Subcutaneous abdominal adipose tissue (tissue), 5 donors: Measurements from ENCODE around the gene TPRX1.
"Not testable (repeated sequence)": the region's sequence is repeated elsewhere in the genome, so short reads cannot be mapped to it uniquely, and the experiment has no call there.

Experiments
- H3K27ac ChIP-seq: one replicate; pipeline ENCODE4 v1.7.0; 2013; ENCODE audit warnings: low read depth, mild to moderate bottlenecking, inconsistent platforms, low read length, moderate library complexity
- H3K27me3 ChIP-seq, 5 donors: one replicate each; pipeline ENCODE4 v1.7.0; 2013; ENCODE audit warnings: low read length in 5 of 5, inconsistent platforms in 1 of 5; ENCODE audit not compliant: control insufficient read depth in 5 of 5, insufficient read depth in 4 of 5
- H3K36me3 ChIP-seq, 5 donors: one replicate each; pipeline ENCODE4 v1.7.0; 2013; ENCODE audit warnings: low read length in 5 of 5; ENCODE audit not compliant: control insufficient read depth in 5 of 5, insufficient read depth in 5 of 5
- H3K4me1 ChIP-seq, 5 donors: one replicate each; pipeline ENCODE4 v1.7.0; 2013; ENCODE audit warnings: low read length in 5 of 5, mild to moderate bottlenecking in 3 of 5, moderate library complexity in 1 of 5; ENCODE audit not compliant: control insufficient read depth in 5 of 5, insufficient read depth in 5 of 5
- H3K4me3 ChIP-seq, 5 donors: one replicate each; pipeline ENCODE4 v1.7.0; 2013; ENCODE audit warnings: low read length in 5 of 5, low read depth in 1 of 5
- H3K9ac ChIP-seq, 5 donors: one replicate each; pipeline ENCODE4 v1.7.0; 2013; ENCODE audit warnings: low read length in 5 of 5, mild to moderate bottlenecking in 4 of 5, moderate library complexity in 3 of 5
- H3K9me3 ChIP-seq, 5 donors: one replicate each; pipeline ENCODE4 v1.7.0; 2013; ENCODE audit warnings: low read length in 5 of 5; ENCODE audit not compliant: control insufficient read depth in 5 of 5
- donor health status: healthy.
- donor health status: healthy.
- donor health status: healthy.
- donor health status: healthy.
- donor health status: healthy.

The TPRX1 gene

DNA sequence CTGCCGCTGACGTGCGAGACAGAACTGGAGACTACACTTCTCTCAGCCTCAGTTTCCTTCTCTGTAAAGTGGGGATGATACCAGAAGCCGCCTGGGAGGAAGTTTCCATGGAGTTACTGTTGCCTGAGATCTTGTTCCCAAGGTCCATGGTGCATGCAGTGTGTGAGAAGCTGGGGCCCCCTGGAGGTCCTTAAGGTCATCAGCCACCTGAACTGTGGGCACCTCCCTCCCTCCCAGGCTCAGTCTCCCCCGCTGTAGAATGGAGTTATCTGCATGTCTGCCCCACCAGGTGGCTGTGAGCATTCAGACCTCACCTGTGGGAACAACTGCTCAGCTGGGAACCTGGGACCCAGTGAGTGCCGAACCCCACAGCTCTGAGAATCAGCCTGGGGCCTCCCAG is 20.0 kb upstream of the TPRX1 start:
- H3K4me1 ChIP-seq: no peaks in the 10 kb centered on the region
- H3K36me3 ChIP-seq: no peaks in the 10 kb centered on the region
- no peak overlapping the region for H3K4me3 ChIP-seq
- H3K27ac ChIP-seq: no peak overlapping the region
- H3K9ac ChIP-seq: no peak overlapping the region
- H3K9me3 ChIP-seq: peaks cover 3 to 8% (median 6%) of the 10 kb centered on the region in 5 donors
- H3K27me3 ChIP-seq: peaks cover 2 to 21% (median 19%) of the 10 kb centered on the region in 5 donors

DNA sequence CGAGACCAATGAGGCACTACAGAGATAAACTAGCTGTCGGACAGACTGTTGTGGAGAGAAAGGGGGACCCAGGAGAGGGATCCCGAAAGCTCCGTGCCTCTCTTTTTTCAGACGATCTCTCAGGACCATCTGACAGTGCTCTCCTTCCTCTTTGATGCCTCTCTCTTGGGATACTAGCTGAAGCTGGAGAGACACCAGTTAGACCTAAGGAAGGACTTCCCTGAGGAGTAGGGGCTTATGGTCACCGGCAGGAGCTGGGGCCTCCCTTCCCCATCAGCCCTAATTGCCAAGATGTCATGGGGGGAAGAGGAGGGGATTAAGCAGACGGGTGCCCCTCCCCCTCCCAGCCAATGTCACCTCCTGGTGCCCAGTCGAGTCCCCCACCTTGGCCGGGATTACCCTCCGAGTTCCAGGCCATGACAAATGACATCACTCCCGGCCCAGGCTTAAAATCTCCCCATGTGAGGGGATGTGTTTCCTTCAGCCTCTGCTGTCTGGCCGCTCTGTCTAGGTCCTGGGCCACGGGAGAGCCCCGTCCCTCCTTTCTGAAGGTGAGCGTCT is 17.2 kb upstream of the TPRX1 start, which contains the start of gene CRX:
CRX (plus strand) TSS at position 478 of the 561 bp plus-strand sequence. CDS start 12,507 bp downstream, outside the sequence.
- Histone ChIP-seq H3K27ac (no peak within 1 kb of the TSS), H3K4me3 (no peak within 1 kb of the TSS), H3K27me3 (peaks cover 7 to 33% (median 29%) of the 10 kb centered on the region in 5 donors), H3K36me3 (no peaks in the 10 kb centered on the region), H3K4me1 (peaks cover 0 to 4% (median 0%) of the 10 kb centered on the region in 5 donors), H3K9ac (no peak within 1 kb of the TSS), H3K9me3 (peaks cover 0 to 4% (median under 1%) of the 10 kb centered on the region in 5 donors)

DNA sequence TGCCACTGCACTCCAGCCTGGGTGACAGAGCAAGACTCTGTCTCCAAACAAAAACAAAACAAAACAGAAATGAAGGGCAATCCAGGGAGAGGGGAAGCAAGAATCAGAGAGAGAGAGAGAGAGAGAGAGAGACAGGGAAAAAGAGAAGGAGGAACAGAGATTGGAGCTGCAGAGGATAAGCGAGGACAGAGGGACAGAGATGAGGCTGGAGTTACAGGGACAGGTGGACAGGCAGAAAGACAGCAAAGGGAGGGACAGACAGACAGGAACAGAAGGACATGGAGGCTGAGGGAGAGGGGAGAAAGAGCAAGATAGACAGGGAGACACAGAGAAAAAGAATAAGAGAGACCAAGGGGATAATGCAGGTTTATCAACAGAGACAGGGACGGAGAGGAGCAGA is 16.1 kb upstream of the TPRX1 start:
- Histone ChIP-seq H3K36me3 (no peaks in the 10 kb centered on the region), H3K27ac (no peak overlapping the region), H3K27me3 (peaks cover 7 to 33% (median 29%) of the 10 kb centered on the region in 5 donors), H3K4me3 (no peak overlapping the region), H3K4me1 (peaks cover 0 to 4% (median 0%) of the 10 kb centered on the region in 5 donors), H3K9ac (no peak overlapping the region), H3K9me3 (peaks cover 0 to 2% (median 0%) of the 10 kb centered on the region in 5 donors)

DNA sequence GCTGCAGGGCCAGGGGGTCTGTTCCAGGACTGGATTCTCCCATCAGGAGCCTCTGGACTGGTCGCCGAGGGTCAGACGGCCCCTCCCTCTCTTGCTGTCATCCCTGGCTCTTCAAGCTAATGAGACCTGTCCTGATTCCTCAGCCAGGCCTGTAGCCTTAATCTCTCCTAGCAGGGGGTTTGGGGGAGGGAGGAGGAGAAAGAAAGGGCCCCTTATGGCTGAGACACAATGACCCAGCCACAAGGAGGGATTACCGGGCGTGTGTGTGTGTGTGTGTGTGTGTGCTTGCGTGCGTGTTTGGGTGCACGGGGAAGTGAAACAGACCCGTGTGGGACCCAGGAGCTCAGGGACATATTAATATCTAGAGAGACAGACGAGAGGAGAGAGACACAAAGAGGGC is 15.5 kb upstream of the TPRX1 start:
- Histone ChIP-seq H3K36me3 (no peaks in the 10 kb centered on the region), H3K27me3 (peaks cover 7 to 33% (median 29%) of the 10 kb centered on the region in 5 donors), H3K9ac (no peak overlapping the region), H3K4me3 (no peak overlapping the region), H3K9me3 (peaks cover 0 to 2% (median 0%) of the 10 kb centered on the region in 5 donors), H3K4me1 (peaks cover 0 to 4% (median 0%) of the 10 kb centered on the region in 5 donors), H3K27ac (no peak overlapping the region)

DNA sequence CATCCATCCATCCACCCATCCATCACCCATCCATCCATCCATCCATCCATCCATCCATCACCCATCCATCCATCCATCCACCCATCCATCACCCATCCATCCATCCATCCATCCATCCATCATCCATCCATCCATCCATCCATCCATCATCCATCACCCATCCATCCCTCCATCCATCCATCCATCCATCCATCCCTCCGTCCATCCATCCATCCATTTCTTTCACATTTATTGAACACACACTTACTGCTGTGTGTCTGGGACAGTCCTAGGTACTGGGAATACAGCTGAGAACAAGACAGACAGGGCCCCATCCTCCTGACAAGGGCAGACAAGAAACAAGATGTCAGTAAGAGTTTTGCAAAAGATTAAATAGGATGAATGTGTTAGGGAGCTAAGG is 13.9 kb upstream of the TPRX1 start:
- H3K36me3 ChIP-seq, H3K4me3 ChIP-seq, H3K9ac ChIP-seq, H3K9me3 ChIP-seq, H3K27ac ChIP-seq, H3K4me1 ChIP-seq: not testable (repeated sequence)
- H3K27me3 ChIP-seq: peaks cover 7 to 30% (median 29%) of the 10 kb centered on the region in 5 donors

DNA sequence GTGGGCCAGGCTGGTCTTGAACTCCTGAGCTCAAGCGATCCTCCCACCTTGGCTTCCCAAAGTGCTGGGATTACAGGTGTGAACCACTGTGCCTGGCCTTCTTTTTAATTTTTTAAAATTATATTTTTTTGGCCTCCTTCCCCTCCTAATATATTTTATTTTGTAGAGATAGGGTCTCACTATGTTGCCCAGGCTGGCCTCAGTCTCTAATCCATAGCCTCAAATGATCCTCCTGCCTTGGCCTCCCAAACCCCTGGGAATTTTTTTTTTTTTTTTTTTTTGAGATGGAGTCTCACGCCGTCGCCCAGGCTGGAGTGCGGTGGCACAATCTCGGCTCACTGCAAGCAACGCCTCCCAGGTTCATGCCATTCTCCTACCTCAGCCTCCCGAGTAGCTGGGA is 11.9 kb upstream of the TPRX1 start:
- not testable (repeated sequence) for H3K36me3 ChIP-seq, H3K4me1 ChIP-seq, H3K9ac ChIP-seq

DNA sequence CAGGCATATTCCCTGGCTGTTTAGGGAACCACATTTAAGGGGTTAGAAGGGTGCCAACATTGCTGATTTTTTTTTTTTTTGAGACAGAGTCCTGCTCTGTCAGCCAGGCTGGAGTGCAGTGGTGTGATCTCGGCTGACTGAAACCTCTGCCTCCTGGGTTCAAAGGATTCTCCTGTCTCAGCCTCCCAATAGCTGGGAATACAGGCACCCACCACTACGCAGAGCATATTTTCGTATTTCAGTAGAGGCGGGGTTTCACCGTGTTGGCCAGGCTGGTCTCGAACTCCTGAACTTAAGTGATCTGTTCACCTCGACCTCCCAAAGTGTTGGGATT is 9.6 kb upstream of the TPRX1 start:
- peaks cover 0 to 4% (median 0%) of the 10 kb centered on the region in 5 donors for H3K4me1 ChIP-seq
- no peak overlapping the region for H3K9ac ChIP-seq
- no peaks in the 10 kb centered on the region for H3K36me3 ChIP-seq
- no peak overlapping the region for H3K27ac ChIP-seq
- peaks cover 0 to 2% (median 0%) of the 10 kb centered on the region in 5 donors for H3K9me3 ChIP-seq
- no peak overlapping the region for H3K4me3 ChIP-seq
- peaks cover 3 to 15% (median 8%) of the 10 kb centered on the region in 5 donors for H3K27me3 ChIP-seq

More for the DNA sequence above, 11.9 kb upstream of the TPRX1 start:
- not testable (repeated sequence) for H3K9me3 ChIP-seq, H3K4me3 ChIP-seq, H3K27ac ChIP-seq
- H3K27me3 ChIP-seq: peaks cover 7 to 25% (median 18%) of the 10 kb centered on the region in 5 donors

DNA sequence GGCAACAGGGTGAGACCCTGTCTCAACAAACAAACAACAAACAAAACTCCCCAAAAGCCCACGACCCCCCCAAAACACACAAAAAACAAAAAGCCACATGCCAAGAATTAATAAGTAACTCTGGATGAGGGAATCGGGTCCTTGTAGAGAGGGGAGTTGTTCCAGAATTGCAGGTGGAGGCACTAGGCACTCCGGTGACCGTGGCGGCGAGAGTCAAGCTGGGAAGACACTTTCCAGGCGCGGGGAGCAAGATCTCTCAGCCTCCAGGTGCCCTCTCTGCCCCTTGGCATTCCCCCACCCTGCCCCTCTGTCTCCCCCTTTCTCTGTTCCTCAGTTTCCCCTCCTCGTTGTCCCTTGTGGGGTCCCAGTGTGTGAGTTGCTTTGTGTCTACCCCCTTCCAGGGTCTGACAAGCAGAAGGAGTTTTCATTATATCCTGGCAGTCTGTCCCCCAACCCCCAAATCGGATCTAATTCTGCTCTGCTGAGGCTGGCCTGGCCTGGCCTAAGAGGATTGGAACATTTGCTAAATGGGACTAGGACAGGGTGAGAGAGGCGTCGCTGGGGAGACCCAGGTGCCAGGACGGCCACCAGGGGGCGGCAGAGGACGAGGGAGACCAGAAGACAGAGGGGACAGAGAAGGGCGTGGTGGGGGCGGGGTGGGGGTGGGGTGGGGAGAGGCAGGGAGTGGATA is 9.1 kb upstream of the TPRX1 start:
- Histone ChIP-seq H3K36me3 (no peaks in the 10 kb centered on the region), H3K4me1 (peaks cover 0 to 4% (median 0%) of the 10 kb centered on the region in 5 donors), H3K27ac (no peak overlapping the region), H3K9ac (no peak overlapping the region), H3K9me3 (no peaks in the 10 kb centered on the region), H3K27me3 (peaks cover 3 to 15% (median 7%) of the 10 kb centered on the region in 5 donors), H3K4me3 (no peak overlapping the region)

DNA sequence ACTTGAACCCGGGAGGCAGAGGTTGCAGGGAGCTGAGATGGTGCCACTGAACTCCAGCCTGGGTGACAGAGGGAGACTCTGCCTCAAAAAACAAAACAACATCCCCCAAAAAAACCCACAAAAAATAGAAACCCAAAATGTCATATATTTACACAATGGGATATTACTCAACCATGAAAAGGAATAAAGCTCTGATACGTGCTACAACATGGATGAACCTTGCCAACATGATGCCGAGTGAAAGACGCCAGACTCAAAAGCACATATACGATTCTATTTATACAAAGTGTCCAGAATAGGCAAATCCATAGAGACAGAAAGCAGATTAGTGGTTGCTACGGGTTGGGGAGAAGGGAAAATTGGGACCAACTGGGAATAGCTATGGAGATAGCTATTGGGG is 2.1 kb upstream of the TPRX1 start:
- no peaks in the 10 kb centered on the region for H3K27me3 ChIP-seq
- no peaks in the 10 kb centered on the region for H3K4me1 ChIP-seq
- peaks cover 0 to 3% (median 0%) of the 10 kb centered on the region in 5 donors for H3K9me3 ChIP-seq
- no peak overlapping the region for H3K27ac ChIP-seq
- no peak overlapping the region for H3K9ac ChIP-seq
- H3K4me3 ChIP-seq: no peak overlapping the region
- no peaks in the 10 kb centered on the region for H3K36me3 ChIP-seq

DNA sequence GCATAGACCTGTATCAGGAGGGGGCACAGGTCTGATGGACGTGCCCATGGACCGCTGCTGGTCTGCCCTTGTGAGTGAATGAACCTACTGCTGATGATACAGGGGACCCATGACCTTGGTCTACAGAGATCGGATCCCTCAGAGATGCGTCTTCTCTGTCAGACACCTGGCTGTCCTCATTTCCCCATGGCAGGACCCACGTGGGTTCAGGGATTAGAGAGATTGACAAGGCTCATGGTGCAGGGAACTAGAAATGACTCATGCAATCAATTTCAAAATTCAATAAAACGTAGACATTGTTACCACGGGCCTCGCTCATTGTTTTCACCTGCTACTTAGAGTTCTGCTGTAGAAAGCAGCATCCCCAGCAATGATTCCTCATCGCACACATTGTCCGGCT is 962 bp upstream of the TPRX1 start:
- Histone ChIP-seq H3K9me3 (peaks cover 0 to 8% (median 0%) of the 10 kb centered on the region in 5 donors), H3K4me3 (no peak overlapping the region), H3K4me1 (no peaks in the 10 kb centered on the region), H3K27ac (no peak overlapping the region), H3K36me3 (no peaks in the 10 kb centered on the region), H3K9ac (no peak overlapping the region), H3K27me3 (no peaks in the 10 kb centered on the region)
